Right hindlimb (tissue), 1 donor: ENCODE data around the gene NPEPL1.
"Not testable (repeated sequence)": the region's sequence is repeated elsewhere in the genome, so short reads cannot be mapped to it uniquely, and the experiment has no call there.

Experiments
- DNase-seq: peaks from one replicate; pipeline ENCODE4 v3.0.0-alpha.2; 2018

The NPEPL1 gene, protein sequence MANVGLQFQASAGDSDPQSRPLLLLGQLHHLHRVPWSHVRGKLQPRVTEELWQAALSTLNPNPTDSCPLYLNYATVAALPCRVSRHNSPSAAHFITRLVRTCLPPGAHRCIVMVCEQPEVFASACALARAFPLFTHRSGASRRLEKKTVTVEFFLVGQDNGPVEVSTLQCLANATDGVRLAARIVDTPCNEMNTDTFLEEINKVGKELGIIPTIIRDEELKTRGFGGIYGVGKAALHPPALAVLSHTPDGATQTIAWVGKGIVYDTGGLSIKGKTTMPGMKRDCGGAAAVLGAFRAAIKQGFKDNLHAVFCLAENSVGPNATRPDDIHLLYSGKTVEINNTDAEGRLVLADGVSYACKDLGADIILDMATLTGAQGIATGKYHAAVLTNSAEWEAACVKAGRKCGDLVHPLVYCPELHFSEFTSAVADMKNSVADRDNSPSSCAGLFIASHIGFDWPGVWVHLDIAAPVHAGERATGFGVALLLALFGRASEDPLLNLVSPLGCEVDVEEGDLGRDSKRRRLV

DNA sequence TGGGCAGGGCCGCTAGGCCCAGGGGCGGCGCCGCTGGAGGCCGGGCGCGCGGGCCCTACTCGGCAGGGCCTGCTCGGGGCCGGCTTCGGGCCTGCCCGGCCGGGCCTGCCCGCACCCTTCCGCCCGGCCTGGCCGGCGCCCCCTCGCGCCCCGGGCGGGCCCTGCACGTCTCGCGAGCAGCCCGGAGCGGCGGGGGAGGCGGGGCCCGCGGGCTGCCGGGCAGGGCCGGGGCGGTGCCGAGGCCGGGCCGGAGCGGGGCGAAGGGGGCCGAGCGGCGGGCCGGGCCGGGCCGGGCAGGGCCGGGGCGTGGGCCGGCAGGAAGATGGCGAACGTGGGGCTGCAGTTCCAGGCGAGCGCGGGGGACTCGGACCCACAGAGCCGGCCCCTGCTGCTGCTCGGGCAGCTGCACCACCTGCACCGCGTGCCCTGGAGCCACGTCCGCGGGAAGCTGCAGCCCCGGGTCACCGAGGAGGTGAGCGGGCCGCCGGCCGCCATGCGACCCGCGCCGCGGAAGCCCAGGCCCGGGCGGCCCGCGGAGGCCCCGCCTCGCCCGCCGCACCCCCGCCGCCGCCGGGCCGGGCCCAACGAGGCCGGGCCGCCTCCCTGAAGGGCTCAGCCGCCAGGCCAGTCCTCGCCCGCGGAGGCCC is at the start of gene NPEPL1:
NPEPL1 (plus strand) TSS at position 222 of the 647 bp plus-strand sequence; CDS start at position 323, 101 bp downstream.
- DNase-seq = peak; percentile 71

DNA sequence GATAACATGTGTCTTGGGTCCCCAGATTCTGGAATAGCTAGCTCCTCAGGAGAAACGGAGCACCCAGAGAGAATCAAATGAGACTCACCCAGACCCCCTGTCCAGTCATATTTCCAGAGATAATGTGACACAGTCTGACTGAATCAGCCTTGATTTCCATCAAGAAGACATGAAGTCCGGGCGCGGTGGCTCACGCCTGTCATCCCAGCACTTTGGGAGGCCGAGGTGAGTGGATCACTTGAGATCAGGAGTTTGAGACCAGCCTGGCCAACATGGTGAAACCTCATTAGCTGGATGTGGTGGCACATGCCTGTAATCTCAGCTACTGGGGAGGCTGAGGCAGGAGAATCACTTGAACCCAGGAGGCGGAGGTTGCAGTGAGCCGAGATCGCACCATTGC is 49.7 kb upstream of the NPEPL1 start:
- DNase-seq = not testable (repeated sequence)

DNA sequence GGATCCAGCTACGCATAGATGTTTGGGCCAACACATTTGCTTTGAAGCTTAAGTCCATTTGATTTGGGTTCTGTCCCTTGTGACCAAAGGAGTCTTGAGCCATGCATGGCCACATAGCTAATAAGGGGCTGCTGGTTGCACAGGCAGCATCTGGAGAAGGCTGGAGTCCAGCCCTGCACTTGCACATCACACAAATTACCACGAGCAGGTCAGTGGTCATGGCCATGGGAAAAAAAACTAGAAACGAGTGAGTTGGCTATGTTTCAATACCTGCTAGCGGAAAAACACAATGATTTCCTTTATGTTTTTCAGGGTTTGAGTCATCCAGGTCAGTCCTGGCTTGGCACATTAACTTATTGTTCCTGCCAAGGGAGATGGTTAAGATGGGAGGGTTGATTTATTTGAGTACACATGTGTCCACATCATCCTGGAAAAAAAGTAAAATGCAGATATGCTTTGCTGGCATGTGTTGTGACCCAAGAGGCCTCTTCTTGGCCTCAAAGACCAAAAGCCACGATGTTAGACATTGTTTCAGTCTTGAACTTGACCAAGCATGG is 47.1 kb upstream of the NPEPL1 start:
- DNase-seq = peak; percentile 41

DNA sequence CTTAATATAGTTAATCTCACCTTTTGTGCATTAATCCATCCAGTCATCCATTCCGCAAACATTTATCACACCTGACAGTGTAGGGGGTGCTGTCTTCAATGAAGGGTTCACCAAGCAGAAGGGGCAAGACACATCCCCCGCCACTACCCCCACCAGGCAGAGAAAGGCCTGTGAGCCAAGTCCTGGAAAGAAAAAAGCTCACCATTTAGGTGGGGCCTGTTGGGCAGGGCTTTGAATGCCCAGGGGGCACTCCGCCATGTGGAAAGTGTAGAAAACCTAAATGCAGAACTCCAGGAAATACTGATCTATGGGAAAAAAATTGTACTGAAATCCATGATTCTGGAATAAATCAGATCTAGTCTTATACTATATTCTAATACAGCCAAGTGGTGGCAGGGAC is 46.3 kb upstream of the NPEPL1 start:
- peak; percentile 16 for DNase-seq

DNA sequence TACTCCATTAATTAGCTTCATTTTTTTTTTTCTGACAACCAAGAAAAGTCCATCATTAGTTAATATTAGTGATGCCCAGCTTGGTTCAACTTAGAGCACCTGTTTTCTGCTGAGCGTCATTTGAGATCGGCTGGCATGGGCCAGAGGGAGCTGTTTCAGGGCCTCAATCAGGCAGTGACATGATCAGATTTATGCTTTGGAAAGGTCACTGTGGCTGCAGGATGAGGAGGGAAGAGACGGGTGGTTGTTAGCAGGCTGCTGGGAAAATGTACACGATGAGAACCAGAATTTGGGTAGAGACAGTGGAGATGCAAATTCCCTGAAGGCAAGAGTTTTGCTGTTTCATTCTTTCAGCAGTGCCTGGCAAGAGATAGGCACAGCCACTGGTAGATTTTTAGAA is 45.9 kb upstream of the NPEPL1 start:
- DNase-seq = peak; percentile 15

DNA sequence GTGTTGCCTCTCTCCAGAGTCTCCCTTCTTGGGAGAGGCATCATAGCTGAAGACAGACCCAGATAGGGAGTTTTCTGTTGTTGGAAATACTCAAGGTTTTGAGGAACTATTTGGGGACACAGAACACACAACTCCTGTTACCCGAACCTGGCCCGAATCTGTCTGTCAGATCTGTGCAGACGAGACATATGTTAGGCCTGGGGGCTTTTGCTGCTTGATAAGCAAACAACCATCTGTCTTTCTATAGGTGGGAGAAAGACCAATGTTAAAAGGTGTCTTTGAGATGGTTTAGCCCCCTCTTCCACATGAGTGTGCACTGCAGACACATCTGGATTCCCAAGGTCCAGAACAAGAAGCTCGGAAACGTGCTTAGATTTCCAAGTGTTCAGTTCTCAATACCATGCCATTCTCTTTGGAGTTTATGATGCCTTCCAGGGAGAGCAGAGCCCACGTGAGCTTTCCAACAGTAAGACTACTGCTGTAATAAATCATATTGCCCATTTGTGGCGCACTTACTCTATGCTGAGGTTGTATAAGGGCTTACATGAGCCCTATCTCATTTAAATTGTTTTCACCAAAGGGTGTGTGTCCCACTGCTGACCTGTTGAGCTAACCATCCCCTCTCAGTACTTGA is 45.3 kb upstream of the NPEPL1 start:
- DNase-seq = no peak

DNA sequence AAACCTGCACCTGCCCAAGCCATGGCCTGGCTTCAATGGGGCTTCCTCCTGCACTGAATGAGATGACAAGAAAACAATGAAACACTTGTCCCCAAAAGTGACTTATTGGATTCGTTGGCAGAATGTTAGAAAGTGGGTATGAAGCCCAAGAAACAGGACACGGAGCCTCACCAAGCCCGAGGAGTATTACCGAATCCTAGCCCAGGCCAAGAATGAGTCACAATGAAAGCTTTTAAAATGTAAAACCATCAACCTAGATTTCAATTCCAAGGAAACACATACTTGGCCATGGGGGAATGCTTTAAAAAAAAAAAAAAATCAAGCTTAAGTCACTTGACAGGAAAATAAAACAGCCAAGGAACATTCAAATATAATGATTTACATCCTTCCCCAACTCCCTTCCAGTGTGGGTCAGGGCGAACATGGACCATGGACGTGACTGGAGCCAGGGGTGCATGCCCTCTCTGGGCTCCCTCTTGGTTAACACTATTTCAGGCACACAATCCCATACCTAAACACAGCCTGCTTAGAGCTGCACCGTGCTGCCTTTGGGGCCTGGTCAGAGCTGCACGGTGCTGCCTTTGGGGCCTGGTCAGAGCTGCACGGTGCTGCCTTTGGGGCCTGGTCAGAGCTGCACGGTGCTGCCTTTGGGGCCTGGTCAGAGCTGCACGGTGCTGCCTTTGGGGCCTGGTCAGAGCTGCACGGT is 44.7 kb upstream of the NPEPL1 start:
- peak; percentile 26 for DNase-seq

DNA sequence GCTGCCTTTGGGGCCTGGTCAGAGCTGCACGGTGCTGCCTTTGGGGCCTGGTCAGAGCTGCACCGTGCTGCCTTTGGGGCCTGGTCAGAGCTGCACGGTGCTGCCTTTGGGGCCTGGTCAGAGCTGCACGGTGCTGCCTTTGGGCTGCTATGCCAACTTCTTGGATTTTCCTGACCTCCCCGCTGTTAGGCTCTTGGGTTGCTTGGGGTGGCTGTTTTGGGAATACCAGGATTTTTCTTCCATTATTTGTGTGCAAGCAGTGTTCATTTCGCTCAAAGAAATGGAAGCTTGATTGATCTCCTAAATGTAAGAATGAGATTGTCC is 44.1 kb upstream of the NPEPL1 start:
- not testable (repeated sequence) for DNase-seq

DNA sequence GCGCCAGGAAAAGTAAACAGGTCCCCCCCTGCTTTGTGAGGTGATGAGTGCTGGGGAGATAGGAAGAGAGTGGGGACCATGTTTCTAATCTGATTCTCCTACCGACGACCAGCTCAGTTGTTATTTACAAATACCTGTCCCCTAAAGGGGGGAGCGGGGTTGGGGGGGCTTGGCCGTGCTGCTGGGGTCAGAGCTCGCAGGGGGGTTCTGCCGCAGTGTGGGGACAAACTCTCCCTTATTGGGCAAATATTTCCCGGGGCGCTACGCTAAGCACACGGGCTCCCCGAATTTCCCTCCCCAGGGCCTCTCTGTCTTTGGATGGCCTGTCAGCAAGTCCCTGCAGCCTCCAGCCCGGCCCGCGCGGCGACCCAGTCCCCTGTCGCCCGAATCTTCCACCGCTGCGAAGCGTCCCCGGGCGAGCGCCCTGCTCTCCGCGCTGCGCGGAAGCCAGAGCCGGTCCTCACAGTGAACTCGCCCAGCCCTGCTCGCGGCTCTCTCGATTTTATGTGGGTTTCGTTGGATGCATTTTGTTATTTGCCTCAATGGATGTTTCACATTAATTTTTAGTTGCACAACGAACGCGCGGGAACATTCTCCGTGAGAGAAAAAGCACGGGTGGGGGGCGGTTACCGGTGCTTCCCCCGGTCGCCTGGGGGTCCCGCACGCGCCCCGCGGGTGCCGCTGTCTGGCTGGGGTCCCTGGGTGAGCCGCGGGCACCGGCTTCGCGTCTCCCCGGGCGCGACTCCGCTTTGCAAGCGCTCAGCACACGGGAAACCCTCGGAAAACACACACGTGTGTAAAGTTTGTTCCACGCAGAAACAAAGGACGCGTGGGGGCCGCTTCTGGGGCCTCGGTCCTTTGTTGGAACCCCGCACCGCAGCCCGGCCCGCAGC is 43.1 kb upstream of the NPEPL1 start:
- DNase-seq = peak; percentile 54

DNA sequence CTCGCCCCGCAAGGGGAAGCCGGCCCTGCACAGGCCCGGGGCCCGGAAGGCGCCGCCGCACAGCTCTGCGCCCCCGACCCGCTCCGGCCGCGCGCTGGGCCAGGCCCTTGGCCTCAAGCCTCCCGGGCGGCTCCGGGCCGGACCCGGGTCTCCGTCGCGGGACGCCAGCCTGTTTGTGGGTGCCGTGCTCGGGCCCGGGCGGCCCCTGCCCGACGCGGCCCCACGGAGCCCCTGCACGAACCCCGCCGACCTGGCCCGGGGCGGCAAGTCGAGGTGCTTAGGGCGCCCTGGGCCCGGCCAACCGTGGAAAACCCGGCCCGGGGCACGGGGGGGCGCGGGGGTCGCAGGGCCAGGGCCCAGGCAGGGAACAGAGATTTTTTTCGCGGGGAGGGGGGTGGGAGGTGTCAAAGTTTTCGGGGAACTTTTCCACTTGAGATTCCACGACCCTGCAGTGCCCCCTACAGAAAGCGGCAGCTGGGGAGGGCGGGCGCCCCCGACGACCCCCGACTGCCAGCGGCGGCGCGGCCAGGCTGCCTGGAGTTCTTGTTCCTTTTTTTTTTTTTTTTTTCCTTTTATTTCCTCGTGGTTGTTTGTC is 42.3 kb upstream of the NPEPL1 start:
- DNase-seq = peak; percentile 85

DNA sequence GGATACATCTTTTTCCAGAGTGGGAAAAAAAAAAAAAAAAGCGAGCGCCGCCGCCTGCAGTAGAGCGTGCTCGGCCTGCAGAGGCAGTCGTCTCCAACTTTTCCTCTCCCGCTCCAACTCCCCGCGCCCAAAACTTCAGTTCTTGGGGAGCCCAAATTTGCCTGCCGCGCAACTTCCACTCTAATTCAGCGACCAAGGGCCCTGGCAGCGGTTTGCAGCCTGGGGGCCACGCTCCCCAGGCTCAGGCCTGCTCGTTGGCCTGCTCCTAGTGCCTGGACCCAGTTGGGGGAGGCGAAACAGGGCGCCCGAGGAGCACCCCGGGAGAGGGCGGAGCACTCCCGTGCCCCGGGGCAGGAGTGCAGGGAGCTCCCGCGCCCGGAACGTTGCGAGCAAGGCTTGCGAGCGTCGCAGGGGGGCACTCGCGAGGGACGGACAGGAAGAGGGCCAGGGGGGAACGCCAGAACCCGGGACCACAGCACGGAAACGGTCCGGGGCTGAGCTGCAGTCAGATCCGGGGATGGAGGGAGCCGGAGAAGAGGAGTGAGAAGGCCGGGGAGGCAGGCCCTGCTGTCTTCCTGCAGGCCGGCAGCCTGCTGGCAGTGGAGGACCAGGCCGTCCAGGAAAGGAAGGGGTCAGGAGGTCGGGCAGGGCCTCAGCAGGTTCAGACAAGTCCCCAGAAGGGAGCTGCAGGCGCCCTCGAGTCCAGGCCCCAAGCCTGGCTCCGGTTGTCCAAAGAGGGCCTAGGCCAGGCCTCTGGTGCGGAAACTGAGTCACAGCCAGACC is 41.6 kb upstream of the NPEPL1 start, which contains the start of gene STX16:
STX16 (plus strand) TSS at position 508 of the 783 bp plus-strand sequence. CDS start 724 bp downstream, outside the sequence.
- DNase-seq = peak; percentile 93

DNA sequence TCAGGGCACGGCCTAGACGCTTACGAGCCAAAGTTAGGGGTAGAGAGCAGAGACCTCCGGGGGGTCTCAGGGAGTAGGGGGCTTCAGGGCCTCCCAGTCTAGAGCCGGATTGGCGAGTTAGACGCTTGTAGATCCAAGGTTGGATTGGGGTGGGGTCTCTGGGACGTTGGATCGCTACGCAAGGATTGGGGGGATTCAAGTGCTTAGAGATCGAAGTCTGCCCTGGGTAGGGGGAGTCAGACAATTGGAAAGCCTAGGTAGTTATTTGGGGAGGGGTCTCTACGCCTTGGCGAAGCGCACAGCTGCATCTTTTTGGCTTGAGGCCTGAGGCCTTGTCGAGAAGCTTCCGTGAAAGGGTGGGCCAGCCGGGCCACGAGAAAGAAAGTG is 41.0 kb upstream of the NPEPL1 start:
- peak; percentile 92 for DNase-seq

DNA sequence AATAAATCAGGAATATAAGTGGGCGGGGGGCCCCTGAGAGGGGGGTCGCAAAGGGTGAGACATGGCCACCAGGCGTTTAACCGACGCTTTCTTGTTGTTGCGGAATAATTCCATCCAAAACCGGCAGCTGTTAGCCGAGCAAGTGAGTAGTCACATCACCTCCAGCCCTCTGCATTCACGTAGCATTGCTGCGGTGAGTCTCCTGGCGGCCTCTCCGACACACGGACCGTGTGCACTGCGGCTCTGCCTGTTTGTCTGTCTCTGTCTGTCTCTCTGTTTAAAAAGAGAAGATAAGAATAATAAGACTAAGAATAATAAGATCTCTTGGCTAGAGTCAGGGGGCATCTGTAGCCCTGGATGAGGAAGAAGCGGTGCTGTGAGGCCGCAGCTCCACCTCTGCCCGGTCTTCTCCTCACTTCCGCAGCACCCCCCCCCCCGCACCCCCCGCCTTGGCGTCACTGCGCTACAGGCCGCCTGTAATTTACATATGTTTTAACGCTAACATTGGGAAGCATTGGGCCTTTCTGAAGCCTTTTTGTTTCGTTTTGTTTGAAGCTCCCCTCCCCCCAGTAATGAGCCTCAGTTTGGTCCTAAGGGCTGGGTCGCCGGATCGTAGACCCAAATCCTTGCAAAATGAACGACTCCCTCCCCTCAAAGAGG is 40.5 kb upstream of the NPEPL1 start:
- peak; percentile 93 for DNase-seq

DNA sequence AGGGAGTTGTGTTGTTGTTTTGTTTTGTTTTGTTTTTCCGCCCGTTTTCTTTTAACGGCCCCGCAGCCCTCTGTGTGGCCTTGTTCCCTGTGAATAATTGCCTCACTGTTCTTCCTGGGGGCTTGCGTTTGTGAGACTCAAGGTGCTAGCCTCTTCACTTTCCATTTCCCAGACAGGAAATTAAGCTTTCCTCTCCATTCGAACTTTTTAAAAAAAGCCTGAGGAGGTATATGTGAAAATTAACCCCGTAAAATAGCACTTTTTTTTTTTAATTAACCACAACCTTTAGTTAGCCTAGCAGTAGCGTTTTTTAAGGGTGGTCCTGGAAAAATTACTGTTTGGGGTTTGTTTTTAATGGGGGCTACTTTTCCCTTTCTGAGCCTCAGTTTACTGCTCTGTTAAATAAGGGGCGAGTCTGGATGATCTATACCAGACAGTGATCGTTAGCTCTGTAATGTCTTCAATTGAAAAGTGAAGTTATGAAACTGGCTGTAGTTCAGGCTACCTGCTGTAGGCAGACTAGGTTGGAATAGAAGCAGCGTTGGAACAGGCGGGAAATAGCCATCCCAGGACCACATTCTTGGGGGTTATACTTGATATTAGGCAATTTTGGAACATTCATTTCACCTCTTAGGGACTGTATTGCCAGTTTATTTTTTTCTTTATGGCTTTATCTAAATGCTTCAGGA is 39.9 kb upstream of the NPEPL1 start:
- DNase-seq = no peak

DNA sequence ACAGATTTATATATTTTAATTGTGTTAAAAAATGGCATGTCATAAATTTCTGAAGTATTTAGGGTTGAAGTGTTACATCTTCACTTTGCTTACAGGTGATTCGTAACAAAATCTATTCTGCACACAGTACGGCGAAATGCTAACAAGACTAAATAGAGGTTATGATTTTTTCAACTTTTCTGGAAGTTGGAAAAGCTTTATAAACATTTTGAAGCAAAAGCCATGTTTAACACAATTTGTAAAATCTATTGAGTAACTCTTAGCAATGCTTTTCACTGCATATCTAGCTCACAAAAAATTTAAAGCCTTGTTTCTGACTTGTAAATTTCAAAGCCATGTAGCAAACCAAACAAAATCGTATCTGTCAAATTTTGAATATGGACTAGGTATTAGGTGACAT is 38.3 kb upstream of the NPEPL1 start:
- DNase-seq = no peak

DNA sequence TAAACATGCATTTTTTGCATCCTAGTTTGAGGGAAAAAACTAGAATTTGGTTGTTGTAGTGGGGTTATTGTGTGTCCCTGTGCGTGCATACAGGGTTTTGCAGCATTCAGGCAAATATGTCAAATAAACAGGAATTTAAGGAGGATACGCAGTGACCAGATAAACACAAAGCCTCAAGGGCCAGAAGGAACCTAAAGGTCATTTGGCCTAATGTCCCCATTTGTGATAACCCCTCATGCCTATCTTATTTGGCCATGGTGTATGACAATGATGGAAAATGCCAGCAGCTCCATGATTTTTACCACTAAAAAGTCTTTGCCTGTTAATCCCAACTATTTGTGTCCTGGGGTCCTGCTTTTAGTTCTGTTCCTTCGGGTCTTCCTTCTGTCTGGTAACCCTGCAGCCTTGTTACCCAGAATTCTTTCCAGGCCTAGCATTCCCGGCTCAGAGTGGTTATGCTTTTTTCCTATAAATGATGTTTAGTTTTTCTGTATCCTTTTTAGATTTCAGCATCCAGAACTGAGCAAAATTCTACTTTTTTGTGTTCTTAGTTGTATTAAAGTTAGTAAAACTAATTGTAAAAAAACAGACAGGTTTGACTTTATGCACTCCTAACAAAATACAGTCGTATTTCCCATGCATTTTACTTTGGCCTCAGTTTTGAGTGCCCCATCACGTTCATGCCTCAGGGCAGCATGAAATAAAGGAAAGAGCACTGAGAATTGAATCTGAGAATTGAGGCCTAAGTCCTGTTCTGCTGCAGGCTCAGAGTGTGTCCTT is 37.1 kb upstream of the NPEPL1 start:
- no peak for DNase-seq

DNA sequence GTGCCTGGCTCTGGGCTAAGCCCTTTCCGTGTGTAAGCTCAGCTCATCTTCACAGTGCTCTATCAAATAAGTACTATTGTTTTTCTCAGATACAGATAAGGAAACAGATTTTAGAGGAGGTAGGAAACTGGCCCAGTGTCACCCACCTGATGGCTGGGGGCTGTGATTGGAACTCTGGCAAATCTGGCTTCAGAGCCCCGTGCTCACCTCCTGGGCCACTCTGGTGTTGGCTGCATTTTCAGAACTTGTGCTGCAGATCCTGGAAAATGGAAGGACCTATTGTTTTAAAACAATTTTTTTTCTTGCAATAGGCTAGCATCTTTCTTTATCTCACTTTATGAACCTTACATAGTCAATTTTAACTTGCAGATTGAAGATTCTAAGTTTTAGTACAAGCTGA is 35.8 kb upstream of the NPEPL1 start:
- no peak for DNase-seq

DNA sequence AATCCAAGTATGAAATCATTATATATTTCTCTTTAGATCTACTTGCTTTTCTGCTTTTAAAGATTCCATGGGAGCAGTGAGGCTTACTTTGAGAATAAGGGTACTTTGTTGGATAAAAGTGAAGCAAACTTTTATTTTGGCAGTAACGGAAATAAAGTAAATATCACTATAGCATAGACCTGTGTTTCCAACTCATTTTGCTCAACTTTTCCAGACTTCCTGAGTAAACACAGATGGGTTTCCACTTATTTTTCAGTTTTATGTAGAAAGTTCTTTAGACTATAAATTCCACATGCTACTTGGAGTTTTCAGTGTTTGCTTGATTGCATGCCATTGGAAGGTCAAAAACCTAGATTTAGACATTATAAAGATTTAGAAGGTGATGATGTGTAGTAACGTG is 35.3 kb upstream of the NPEPL1 start:
- no peak for DNase-seq
